Germinal center (tissue), 1 donor: ENCODE measurements around the gene AHNAK.
A peak's percentile ranks its signal among the peaks of the same experiment; 100 is the strongest.
"Not testable (repeated sequence)": the region's sequence is repeated elsewhere in the genome, so short reads cannot be mapped to it uniquely, and the experiment has no call there.

Source experiments
- DNase-seq: peaks from one replicate; pipeline ENCODE4 v3.0.0; 2012; ENCODE audit warnings: mixed read lengths, low spot score

The AHNAK gene

GRCh38 chr11:62573592-62574362, 27.2 kb upstream of the AHNAK start, which contains the start of gene EEF1G:
Gene EEF1G, minus strand, starts transcription at chr11:62573891. Its CDS starts 49 bp downstream, at chr11:62573842.
- DNase-seq, result peak; percentile 99

- DNase-seq, result no peak
Measured at GRCh38 chr11:62573006-62573591, 26.5 kb upstream of the AHNAK start.

- no peak for DNase-seq
Measured at GRCh38 chr11:62572431-62572830, 25.8 kb upstream of the AHNAK start.

DNA sequence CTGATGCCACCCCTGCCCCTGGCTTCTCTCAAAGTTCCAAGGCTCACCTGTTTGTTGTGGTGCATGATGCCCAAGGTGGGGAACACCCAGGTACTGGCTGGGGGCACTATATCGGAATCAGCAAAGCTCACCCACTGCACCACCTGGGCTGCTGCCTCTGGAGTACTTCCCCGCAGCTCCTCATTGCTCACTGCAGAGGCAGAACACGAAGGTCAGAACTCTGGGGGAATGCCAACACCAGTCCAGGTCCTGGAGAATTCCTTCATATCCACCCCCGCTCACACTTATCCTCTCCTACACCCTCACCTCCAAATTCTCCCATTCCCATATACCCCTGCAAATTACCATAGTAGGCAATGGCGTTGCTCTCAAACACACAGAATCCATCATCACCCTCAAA, 24.9 kb upstream of the AHNAK start:
- DNase-seq, result not testable (repeated sequence)

- DNase-seq, result not testable (repeated sequence)
Measured at GRCh38 chr11:62570903-62571302, 24.3 kb upstream of the AHNAK start.

DNA sequence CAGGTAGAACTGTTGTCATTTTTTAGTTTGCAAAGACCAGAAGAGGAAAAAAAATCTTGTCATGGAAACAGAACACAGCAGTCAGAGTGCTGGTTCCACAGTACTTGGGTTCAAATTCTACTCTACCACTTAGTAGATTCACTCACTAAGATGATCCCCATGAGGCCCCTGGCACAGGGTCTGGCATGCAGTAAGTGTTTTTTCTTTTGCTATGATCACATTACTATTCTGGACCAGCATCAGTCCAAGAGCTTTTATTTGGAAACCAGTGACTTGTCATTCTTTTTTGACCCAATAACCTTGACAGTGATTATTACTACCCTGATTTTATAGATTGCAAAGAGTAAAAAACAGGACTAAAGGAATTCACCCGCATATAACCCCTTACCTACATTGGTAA, 23.0 kb upstream of the AHNAK start:
- no peak for DNase-seq

GRCh38 chr11:62567018-62567633, 20.5 kb upstream of the AHNAK start:
- DNase-seq, result no peak

- DNase-seq, result no peak
Measured at GRCh38 chr11:62566247-62566646, 19.6 kb upstream of the AHNAK start.

DNA sequence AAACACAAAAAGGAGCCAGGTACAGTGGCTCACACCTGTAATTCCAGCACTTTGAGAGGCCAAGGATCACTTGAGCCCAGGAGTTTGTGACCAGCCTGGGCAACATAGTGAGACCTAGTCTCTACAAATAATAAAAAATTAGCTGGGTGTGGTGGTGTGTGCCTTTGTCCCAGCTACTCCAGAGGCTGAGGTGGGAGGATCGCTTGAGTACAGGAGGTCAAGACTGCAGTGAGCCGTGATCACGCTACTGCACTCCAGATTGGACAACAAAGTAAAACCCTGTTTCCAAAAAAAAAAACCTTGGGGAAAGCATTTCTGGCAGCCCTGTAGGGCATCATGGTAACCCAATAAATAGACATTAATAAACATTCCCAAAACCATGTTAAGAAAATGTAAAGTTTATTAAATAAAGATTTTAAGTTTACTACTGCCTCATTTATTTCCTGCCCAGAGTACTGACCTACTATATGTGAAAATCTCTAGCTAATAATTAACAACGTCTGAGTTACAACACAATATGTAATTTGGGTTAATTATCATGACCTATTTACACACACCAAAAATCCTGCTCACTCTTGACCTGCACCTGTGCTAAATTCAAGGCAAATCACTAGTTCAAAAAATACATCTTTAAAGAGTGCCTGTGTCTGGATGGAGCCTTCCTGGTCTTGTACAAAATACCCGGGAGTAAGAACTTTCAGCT, 18.6 kb upstream of the AHNAK start:
- no peak for DNase-seq

DNA sequence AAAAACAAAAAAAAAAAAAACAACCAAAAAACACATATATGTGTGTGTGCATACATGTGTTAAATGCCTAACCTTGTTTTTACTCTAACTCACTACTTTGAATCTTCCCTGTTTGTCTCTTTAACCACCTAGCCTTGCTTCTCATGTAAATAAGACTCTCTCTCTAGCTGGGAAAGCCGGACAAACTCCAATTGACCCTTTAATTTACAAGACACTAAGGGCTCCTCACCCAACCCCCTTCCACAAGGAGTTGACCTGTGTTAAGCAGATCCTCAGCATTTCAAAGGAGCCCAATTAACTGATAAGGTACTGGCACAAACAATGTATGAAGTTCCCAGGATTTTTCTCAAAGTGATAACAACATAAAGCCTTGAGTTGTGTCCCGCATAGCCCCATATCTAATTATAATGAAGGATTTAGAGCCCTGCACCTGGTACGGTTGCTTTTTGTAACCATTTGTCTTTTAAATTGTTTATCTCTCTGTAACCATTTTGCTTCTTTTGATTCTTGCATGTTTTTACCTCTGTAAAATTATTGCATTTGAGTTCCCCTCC, 15.1 kb upstream of the AHNAK start:
- DNase-seq, result not testable (repeated sequence)

- peak; percentile 48 for DNase-seq
Measured at GRCh38 chr11:62560566-62561103, 14.0 kb upstream of the AHNAK start.

GRCh38 chr11:62559626-62560025, 13.0 kb upstream of the AHNAK start:
- DNase-seq, result not testable (repeated sequence)

DNA sequence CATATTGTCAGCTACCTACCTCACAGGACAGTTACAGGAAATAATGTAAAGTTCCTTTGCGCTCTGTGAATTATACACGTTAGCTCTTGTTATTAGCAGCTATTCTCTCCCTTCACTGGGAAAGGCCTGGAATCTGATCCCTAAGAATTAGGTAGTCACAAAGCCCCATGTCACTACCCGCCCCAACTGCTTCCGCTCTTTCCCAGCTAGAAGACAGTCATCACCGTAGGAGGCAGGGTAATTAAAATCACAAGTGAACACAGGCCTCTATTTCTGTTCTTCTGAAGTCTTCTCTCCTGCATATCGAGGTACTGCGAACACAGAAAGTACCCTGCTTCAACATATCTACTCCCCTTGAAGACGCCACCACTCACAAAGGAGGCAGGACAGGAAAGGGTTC, 12.6 kb upstream of the AHNAK start:
- no peak for DNase-seq

DNA sequence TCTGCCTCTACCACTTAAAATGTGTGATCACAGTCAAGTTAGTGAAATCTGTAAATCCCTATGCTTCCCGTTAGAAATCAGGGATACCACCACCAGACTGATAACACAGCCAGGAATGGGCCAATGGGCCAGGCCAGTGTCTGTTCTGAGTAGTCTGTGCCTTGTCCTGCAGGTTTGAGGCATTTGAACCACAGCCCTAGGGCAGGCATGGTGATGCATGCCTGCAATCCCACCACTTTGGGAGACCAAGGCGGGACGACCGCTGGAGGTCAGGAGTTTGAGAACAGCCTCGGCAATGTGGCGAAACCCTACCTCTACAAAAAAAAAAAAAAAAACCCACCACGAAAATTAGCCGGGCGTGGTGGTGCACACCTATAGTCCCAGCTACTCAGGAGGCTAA, 12.1 kb upstream of the AHNAK start:
- DNase-seq, result no peak

GRCh38 chr11:62556875-62557631, 10.4 kb upstream of the AHNAK start:
- no peak for DNase-seq

DNA sequence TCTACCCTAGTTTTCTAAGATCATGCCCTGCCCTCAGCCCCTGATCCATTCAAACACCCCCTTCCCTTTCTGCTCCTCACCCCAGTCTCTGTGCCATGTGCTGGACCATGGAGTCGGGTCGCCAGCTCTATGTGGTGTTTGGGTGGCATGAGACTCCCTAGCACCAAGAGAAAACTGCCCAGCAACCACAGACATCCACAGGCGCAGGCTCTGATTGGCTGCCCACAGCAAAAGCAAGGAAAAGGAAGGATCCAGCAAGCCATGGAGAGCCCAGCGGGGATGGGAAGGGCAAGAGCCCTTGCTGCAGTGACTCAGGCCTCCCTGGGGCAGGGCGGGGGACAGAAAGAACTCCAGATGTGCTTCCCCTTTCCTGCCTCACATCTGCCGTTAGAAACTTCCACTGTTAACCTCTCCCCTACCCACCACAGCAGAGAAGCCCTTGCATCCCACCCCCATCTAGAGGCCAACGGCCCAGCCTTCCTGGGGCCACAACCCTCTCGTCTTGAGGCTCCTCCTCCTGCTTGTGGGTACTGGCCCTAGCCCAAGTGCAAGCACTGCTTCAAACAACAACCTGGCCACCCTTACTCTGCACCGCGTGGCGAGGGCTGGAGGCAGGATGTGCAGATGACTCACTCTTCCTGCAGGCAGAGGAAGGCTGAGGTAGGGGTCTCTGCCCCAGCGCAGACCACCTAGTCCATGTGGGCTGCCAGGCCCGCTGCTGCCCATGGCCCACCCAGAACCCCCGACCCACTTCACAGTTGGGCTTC, 9.7 kb upstream of the AHNAK start:
- DNase-seq, result peak; percentile 66

GRCh38 chr11:62555464-62556107, 9.0 kb upstream of the AHNAK start:
- peak; percentile 82 for DNase-seq

DNA sequence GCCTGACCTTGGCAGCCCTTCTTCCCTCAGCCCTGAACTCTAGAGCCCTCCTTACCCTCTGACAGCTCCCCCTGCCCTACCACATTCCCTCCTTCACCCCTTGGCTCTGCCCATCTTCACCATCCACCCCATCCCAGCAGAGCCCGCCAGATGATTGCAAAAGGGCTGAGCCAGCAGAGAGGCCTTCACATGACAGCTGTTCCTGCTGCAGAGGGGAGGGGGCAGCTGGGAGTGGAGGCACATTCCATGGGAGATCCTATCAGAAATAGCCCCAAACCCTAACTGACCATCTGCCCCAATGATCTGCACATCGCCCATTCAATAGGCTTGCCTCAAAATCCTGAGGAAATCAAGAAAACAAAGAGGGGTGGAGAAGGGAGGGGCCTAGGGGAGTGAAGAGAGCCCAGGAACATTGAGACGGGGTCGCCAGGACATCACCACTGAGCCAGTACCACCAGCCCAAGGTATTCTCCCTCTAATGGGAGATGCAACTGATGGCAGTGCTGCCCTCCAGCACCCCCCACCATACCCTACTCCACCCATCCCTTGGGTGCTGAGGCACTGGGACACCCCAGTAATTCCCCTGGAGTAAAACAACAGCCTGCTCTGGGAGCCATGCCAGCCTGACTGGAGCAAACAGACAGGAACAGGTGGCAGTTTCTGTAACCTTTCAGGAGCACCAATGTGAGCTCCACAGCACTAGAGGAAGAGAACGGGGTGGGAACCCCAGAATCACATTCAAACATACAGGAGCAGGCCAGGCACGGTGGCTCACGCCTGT, 8.0 kb upstream of the AHNAK start:
- no peak for DNase-seq

- DNase-seq, result no peak
Measured at GRCh38 chr11:62553839-62554361, 7.3 kb upstream of the AHNAK start.
